Esophagus squamous epithelium (tissue), 4 donors: ENCODE data around the gene YAE1.

Experiments used
- CTCF ChIP-seq, 6 experiments: fragments of 450-650 bp in 4 of 6; fragments of 200-600 bp in 2 of 6; sonication (generic) in 2 of 6; IDR thresholded peaks; one replicate each; pipeline ENCODE4 v1.5.1; 2016 to 2019; ENCODE audit warnings: antibody characterized with exemption in 6 of 6, mild to moderate bottlenecking in 4 of 6, moderate library complexity in 4 of 6
- POLR2A ChIP-seq, 4 donors: fragments of 450-650 bp; IDR thresholded peaks; one replicate each; pipeline ENCODE4 v1.6.1; 2017; ENCODE audit warnings: antibody characterized with exemption in 4 of 4, mild to moderate bottlenecking in 4 of 4, moderate library complexity in 3 of 4

- TF ChIP-seq CTCF (IDR thresholded peaks at IDR 0.05) (no peak), POLR2A (IDR thresholded peaks at IDR 0.05) (no peak)
Observed at GRCh38 chr7:39574673-39575349, 8.6 kb downstream of the YAE1 start.
